Measurements from ENCODE around the gene EHD1. TPM values are rescaled to one million over a fixed set of nuclear protein-coding genes. Genes with fewer than 3 reads are reported as not detected.
A peak's percentile ranks its signal among the peaks of the same experiment; 100 is the strongest.

The EHD1 gene
- polyA plus RNA-seq, 1 donor (not counting 4 experiments of a cell fraction or from before 2014, with no cell fraction given) = 73.9 TPM

GRCh38 chr11:64880240-64881001, 2.0 kb upstream of the EHD1 start:
- Histone ChIP-seq H2AFZ (ENCODE audit: control insufficient read depth, low read length) (no peak overlapping the region), H3K79me2 (ENCODE audit: control insufficient read depth, insufficient read depth, low read length) (peaks cover 29% of the 10 kb centered on the region), H3K9ac (ENCODE audit: control insufficient read depth, extremely low read depth, insufficient read depth, low read length) (no peak overlapping the region), H3K36me3 (ENCODE audit: control insufficient read depth in 2 of 2, extremely low read depth in 1 of 2, insufficient read depth in 2 of 2, low read length in 2 of 2) (peaks cover 0 to 7% of the 10 kb centered on the region in 2 experiments), H3K27ac (ENCODE audit: control insufficient read depth, insufficient read depth, low read length) (no peak overlapping the region), H3K27me3 (ENCODE audit: control insufficient read depth, extremely low read depth, insufficient read depth, low read length) (no peaks in the 10 kb centered on the region), H3K4me1 (ENCODE audit: control insufficient read depth, extremely low read depth, insufficient read depth, low read length) (peaks cover 33% of the 10 kb centered on the region), H3K4me3 (ENCODE audit: control insufficient read depth in 2 of 3, extremely low read depth in 1 of 3, insufficient read depth in 2 of 3, low read depth in 1 of 3, low read length in 3 of 3) (no peak overlapping the region), H3K9me3 (ENCODE audit: control insufficient read depth, low read depth, low read length) (no peaks in the 10 kb centered on the region), H3K9me1 (ENCODE audit: control insufficient read depth, extremely low read depth, insufficient read depth, low read length) (peaks cover 3% of the 10 kb centered on the region), H4K20me1 (ENCODE audit: control insufficient read depth, extremely low read depth, insufficient read depth, low read length) (peaks cover 16% of the 10 kb centered on the region), H3K4me2 (ENCODE audit: control insufficient read depth, extremely low read depth, insufficient read depth, low read depth, low read length) (no peak overlapping the region)
- DNase-seq (ENCODE audit: low read depth, low spot score) (no peak), FAIRE-seq (no peak)
- TF ChIP-seq EZH2 (IDR thresholded peaks at IDR 0.05; ENCODE audit: low read length) (no peak), CTCF (optimal IDR thresholded peaks at IDR 0.05 in 1 of 3, IDR thresholded peaks at IDR 0.05 in 1 of 3, conservative IDR thresholded peaks at IDR 0.05 in 1 of 3; ENCODE audit: extremely low read depth in 1 of 3, insufficient read depth in 2 of 3, low read length in 3 of 3) (no peak)
- dilution Hi-C loops (cut with MboI; ENCODE audit: extremely low pct_ligation_motif_present, low sequenced_read_pairs) = no loop called here

GRCh38 chr11:64879244-64879900, 951 bp upstream of the EHD1 start:
- Histone ChIP-seq H2AFZ (ENCODE audit: control insufficient read depth, low read length) (peak overlapping the region; percentile 81), H3K9ac (ENCODE audit: control insufficient read depth, extremely low read depth, insufficient read depth, low read length) (peak overlapping the region; percentile 87), H3K4me1 (ENCODE audit: control insufficient read depth, extremely low read depth, insufficient read depth, low read length) (peaks cover 37% of the 10 kb centered on the region), H3K79me2 (ENCODE audit: control insufficient read depth, insufficient read depth, low read length) (peaks cover 40% of the 10 kb centered on the region), H3K27ac (ENCODE audit: control insufficient read depth, insufficient read depth, low read length) (peak overlapping the region; percentile 76), H3K4me2 (ENCODE audit: control insufficient read depth, extremely low read depth, insufficient read depth, low read depth, low read length) (peak overlapping the region; percentile 83), H3K27me3 (ENCODE audit: control insufficient read depth, extremely low read depth, insufficient read depth, low read length) (no peaks in the 10 kb centered on the region), H3K9me3 (ENCODE audit: control insufficient read depth, low read depth, low read length) (no peaks in the 10 kb centered on the region), H3K36me3 (ENCODE audit: control insufficient read depth in 2 of 2, extremely low read depth in 1 of 2, insufficient read depth in 2 of 2, low read length in 2 of 2) (peaks cover 6 to 14% of the 10 kb centered on the region in 2 experiments), H3K4me3 (ENCODE audit: control insufficient read depth in 2 of 3, extremely low read depth in 1 of 3, insufficient read depth in 2 of 3, low read depth in 1 of 3, low read length in 3 of 3) (peak overlapping the region; percentile 59 to 85 (median 83)), H3K9me1 (ENCODE audit: control insufficient read depth, extremely low read depth, insufficient read depth, low read length) (peaks cover 3% of the 10 kb centered on the region), H4K20me1 (ENCODE audit: control insufficient read depth, extremely low read depth, insufficient read depth, low read length) (peaks cover 25% of the 10 kb centered on the region)
- FAIRE-seq = no peak
- dilution Hi-C loops (cut with MboI; ENCODE audit: extremely low pct_ligation_motif_present, low sequenced_read_pairs) = no loop called here
- DNase-seq (ENCODE audit: low read depth, low spot score) = no peak
- TF ChIP-seq CTCF (optimal IDR thresholded peaks at IDR 0.05 in 1 of 3, IDR thresholded peaks at IDR 0.05 in 1 of 3, conservative IDR thresholded peaks at IDR 0.05 in 1 of 3; ENCODE audit: extremely low read depth in 1 of 3, insufficient read depth in 2 of 3, low read length in 3 of 3) (no peak), EZH2 (IDR thresholded peaks at IDR 0.05; ENCODE audit: low read length) (no peak)
